GM19240 (cell line): ENCODE results near the gene TTLL3.
"Not testable (repeated sequence)": the region's sequence is repeated elsewhere in the genome, so short reads cannot be mapped to it uniquely, and the experiment has no call there.

Experiments
- DNase-seq: peaks from one replicate; pipeline ENCODE4 v3.0.0; 2011; ENCODE audit warnings: low spot score; ENCODE audit not compliant: insufficient read length

TTLL3 gene

GRCh38 chr3:9865125-9865637 lies 55.1 kb downstream of the TTLL3 start:
- not testable (repeated sequence) for DNase-seq

- DNase-seq: no peak
Measured at GRCh38 chr3:9866639-9867038, 56.6 kb downstream of the TTLL3 start.

GRCh38 chr3:9867106-9867505 lies 57.0 kb downstream of the TTLL3 start:
- DNase-seq: no peak

- no peak for DNase-seq
Measured at GRCh38 chr3:9869955-9870354, 59.9 kb downstream of the TTLL3 start.

- DNase-seq: no peak
Measured at GRCh38 chr3:9870978-9871377, 60.9 kb downstream of the TTLL3 start.

- DNase-seq: not testable (repeated sequence)
Measured at GRCh38 chr3:9872067-9872466, 62.0 kb downstream of the TTLL3 start.

- no peak for DNase-seq
Measured at GRCh38 chr3:9875448-9875847, 65.4 kb downstream of the TTLL3 start.

GRCh38 chr3:9876255-9876654 lies 66.2 kb downstream of the TTLL3 start:
- DNase-seq: not testable (repeated sequence)

- DNase-seq: no peak
Measured at GRCh38 chr3:9876991-9877390, 66.9 kb downstream of the TTLL3 start.

- DNase-seq: no peak
Measured at GRCh38 chr3:9878700-9879099, 68.6 kb downstream of the TTLL3 start.

GRCh38 chr3:9879830-9880549 lies 69.9 kb downstream of the TTLL3 start, which contains the start of gene CIDEC:
CIDEC (minus strand) TSS chr3:9880253; CDS start chr3:9878486, 1,767 bp downstream.
- no peak for DNase-seq

GRCh38 chr3:9881441-9881840 lies 71.4 kb downstream of the TTLL3 start:
- DNase-seq: no peak

- no peak for DNase-seq
Measured at GRCh38 chr3:9883706-9884554, 73.9 kb downstream of the TTLL3 start.

GRCh38 chr3:9884555-9885165 lies 74.6 kb downstream of the TTLL3 start:
- no peak for DNase-seq
